Duodenal mucosa (tissue), 2 donors: ENCODE measurements around the gene USP7.
"Not testable (repeated sequence)": the region's sequence is repeated elsewhere in the genome, so short reads cannot be mapped to it uniquely, and the experiment has no call there.

Experiments used
- H3K27ac ChIP-seq: one replicate; pipeline ENCODE4 v1.7.0; 2013; ENCODE audit warnings: low read depth, low read length
- H3K27me3 ChIP-seq, 2 donors: one replicate each; pipeline ENCODE4 v1.7.0; 2013; ENCODE audit warnings: low read length in 2 of 2, control low read depth in 1 of 2; ENCODE audit not compliant: insufficient read depth in 2 of 2, control insufficient read depth in 1 of 2
- H3K36me3 ChIP-seq, 2 donors: one replicate each; pipeline ENCODE4 v1.7.0; 2013; ENCODE audit warnings: low read length in 2 of 2, control low read depth in 1 of 2; ENCODE audit not compliant: insufficient read depth in 2 of 2, control insufficient read depth in 1 of 2
- H3K4me1 ChIP-seq, 2 donors: one replicate each; pipeline ENCODE4 v1.7.0; 2013; ENCODE audit warnings: low read length in 2 of 2, control low read depth in 1 of 2; ENCODE audit not compliant: insufficient read depth in 2 of 2, control insufficient read depth in 1 of 2
- H3K4me3 ChIP-seq, 2 donors: one replicate each; pipeline ENCODE4 v1.7.0; 2013; ENCODE audit warnings: low read length in 2 of 2, low read depth in 1 of 2
- H3K9ac ChIP-seq, 2 donors: one replicate each; pipeline ENCODE4 v1.7.0; 2013; ENCODE audit warnings: low read length in 2 of 2, low read depth in 1 of 2
- H3K9me3 ChIP-seq, 2 donors: one replicate each; pipeline ENCODE4 v1.7.0; 2013; ENCODE audit warnings: low read length in 2 of 2, control low read depth in 1 of 2; ENCODE audit not compliant: control insufficient read depth in 1 of 2

USP7 gene

GRCh38 chr16:8882725-8883377, 80.9 kb downstream of the USP7 start:
- H3K9ac ChIP-seq = no peak overlapping the region
- H3K27me3 ChIP-seq = no peaks in the 10 kb centered on the region
- H3K4me1 ChIP-seq = peaks cover 27 to 29% of the 10 kb centered on the region in 2 donors
- no peaks in the 10 kb centered on the region for H3K9me3 ChIP-seq
- H3K36me3 ChIP-seq = peaks cover 4 to 7% of the 10 kb centered on the region in 2 donors
- no peak overlapping the region for H3K4me3 ChIP-seq
- H3K27ac ChIP-seq = no peak overlapping the region

- Histone ChIP-seq H3K4me3 (no peak within 1 kb of the TSS), H3K27me3 (no peaks in the 10 kb centered on the region), H3K9ac (no peak within 1 kb of the TSS), H3K36me3 (peaks cover 0 to under 1% of the 10 kb centered on the region in 2 donors), H3K27ac (no peak within 1 kb of the TSS), H3K4me1 (peaks cover 27 to 29% of the 10 kb centered on the region in 2 donors), H3K9me3 (no peaks in the 10 kb centered on the region)
Measured at GRCh38 chr16:8882041-8882617, 81.6 kb downstream of the USP7 start, which contains the start of gene LITAFD. TSS of gene LITAFD (plus strand) at chr16:8882351. CDS start at chr16:8884356, 2,005 bp downstream.

GRCh38 chr16:8880839-8881510, 82.7 kb downstream of the USP7 start:
- Histone ChIP-seq H3K27ac (no peak overlapping the region), H3K9ac (no peak overlapping the region), H3K36me3 (no peaks in the 10 kb centered on the region), H3K9me3 (no peaks in the 10 kb centered on the region), H3K4me1 (peaks cover 20 to 21% of the 10 kb centered on the region in 2 donors), H3K27me3 (no peaks in the 10 kb centered on the region), H3K4me3 (no peak overlapping the region)

- Histone ChIP-seq H3K36me3 (no peaks in the 10 kb centered on the region), H3K9me3 (no peaks in the 10 kb centered on the region), H3K4me1 (peaks cover 0 to 7% of the 10 kb centered on the region in 2 donors), H3K27ac (no peak overlapping the region), H3K4me3 (no peak overlapping the region), H3K27me3 (no peaks in the 10 kb centered on the region), H3K9ac (no peak overlapping the region)
Measured at GRCh38 chr16:8878523-8878911, 85.2 kb downstream of the USP7 start.

- no peak overlapping the region for H3K9ac ChIP-seq
- H3K4me1 ChIP-seq = peaks cover 0 to 7% of the 10 kb centered on the region in 2 donors
- H3K27ac ChIP-seq = no peak overlapping the region
- no peaks in the 10 kb centered on the region for H3K9me3 ChIP-seq
- no peaks in the 10 kb centered on the region for H3K36me3 ChIP-seq
- no peak overlapping the region for H3K4me3 ChIP-seq
- H3K27me3 ChIP-seq = no peaks in the 10 kb centered on the region
Measured at GRCh38 chr16:8877894-8878522, 85.7 kb downstream of the USP7 start.

GRCh38 chr16:8875317-8875716, 88.4 kb downstream of the USP7 start:
- not testable (repeated sequence) for H3K27ac ChIP-seq, H3K9ac ChIP-seq, H3K4me3 ChIP-seq, H3K36me3 ChIP-seq, H3K27me3 ChIP-seq, H3K9me3 ChIP-seq
- H3K4me1 ChIP-seq = peaks cover 5 to 13% of the 10 kb centered on the region in 2 donors

- Histone ChIP-seq H3K36me3 (no peaks in the 10 kb centered on the region), H3K27ac (no peak overlapping the region), H3K4me3 (no peak overlapping the region), H3K9ac (no peak overlapping the region), H3K4me1 (peaks cover 5 to 18% of the 10 kb centered on the region in 2 donors), H3K27me3 (no peaks in the 10 kb centered on the region), H3K9me3 (no peaks in the 10 kb centered on the region)
Measured at GRCh38 chr16:8874388-8874787, 89.3 kb downstream of the USP7 start.

- not testable (repeated sequence) for H3K36me3 ChIP-seq, H3K4me3 ChIP-seq, H3K27me3 ChIP-seq, H3K9me3 ChIP-seq, H3K9ac ChIP-seq, H3K27ac ChIP-seq
- peaks cover 5 to 18% of the 10 kb centered on the region in 2 donors for H3K4me1 ChIP-seq
Measured at GRCh38 chr16:8873866-8874195, 89.9 kb downstream of the USP7 start.

GRCh38 chr16:8872967-8873865, 90.5 kb downstream of the USP7 start:
- Histone ChIP-seq H3K4me1 (peaks cover 5 to 13% of the 10 kb centered on the region in 2 donors), H3K4me3 (no peak overlapping the region), H3K27ac (no peak overlapping the region), H3K9me3 (no peaks in the 10 kb centered on the region), H3K36me3 (no peaks in the 10 kb centered on the region), H3K9ac (no peak overlapping the region), H3K27me3 (no peaks in the 10 kb centered on the region)
